Mesothelial cell of epicardium (in vitro differentiated cells): ENCODE results near the gene NOTCH2. TPM values are rescaled to one million over a fixed set of nuclear protein-coding genes. Genes with fewer than 3 reads are reported as not detected.

ENCODE experiments used
- DNase-seq, 2 experiments: peaks; one replicate each; pipeline ENCODE4 v3.0.0; 2021; ENCODE audit warnings: low spot score in 2 of 2; ENCODE audit not compliant: unreplicated experiment in 2 of 2
- H3K27ac Mint-ChIP-seq: 2 replicates; pipeline ENCODE4 v1.8.0; 2021; ENCODE audit warnings: mixed read lengths
- H3K27me3 Mint-ChIP-seq: 2 replicates; pipeline ENCODE4 v1.8.0; 2021; ENCODE audit warnings: low read depth, mixed read lengths
- H3K36me3 Mint-ChIP-seq: 2 replicates; pipeline ENCODE4 v1.8.0; 2021; ENCODE audit warnings: mixed read lengths
- H3K4me1 Mint-ChIP-seq: 2 replicates; pipeline ENCODE4 v1.8.0; 2021; ENCODE audit warnings: mixed read lengths
- H3K4me3 Mint-ChIP-seq: 2 replicates; pipeline ENCODE4 v1.8.0; 2021; ENCODE audit warnings: mild to moderate bottlenecking, moderate library complexity, mixed read lengths
- H3K9me3 Mint-ChIP-seq: 2 replicates; pipeline ENCODE4 v1.8.0; 2021; ENCODE audit warnings: mixed read lengths
- total RNA-seq: library from RNA; stranded (reverse); gene quantifications from 3 replicates; pipeline ENCODE4 v1.2.1, GENCODE V29; 2021
- TF ChIP-seq, protein P1 (sequence below): fragments of 200-600 bp; sonication (generic); IDR thresholded peaks from one replicate; pipeline ENCODE4 v1.5.0; 2021; ENCODE audit warnings: antibody characterized with exemption; ENCODE audit not compliant: unreplicated experiment

The NOTCH2 gene
- total RNA-seq, 1 donor from 2014 or later = 292 TPM

- TF ChIP-seq, protein P1, sequence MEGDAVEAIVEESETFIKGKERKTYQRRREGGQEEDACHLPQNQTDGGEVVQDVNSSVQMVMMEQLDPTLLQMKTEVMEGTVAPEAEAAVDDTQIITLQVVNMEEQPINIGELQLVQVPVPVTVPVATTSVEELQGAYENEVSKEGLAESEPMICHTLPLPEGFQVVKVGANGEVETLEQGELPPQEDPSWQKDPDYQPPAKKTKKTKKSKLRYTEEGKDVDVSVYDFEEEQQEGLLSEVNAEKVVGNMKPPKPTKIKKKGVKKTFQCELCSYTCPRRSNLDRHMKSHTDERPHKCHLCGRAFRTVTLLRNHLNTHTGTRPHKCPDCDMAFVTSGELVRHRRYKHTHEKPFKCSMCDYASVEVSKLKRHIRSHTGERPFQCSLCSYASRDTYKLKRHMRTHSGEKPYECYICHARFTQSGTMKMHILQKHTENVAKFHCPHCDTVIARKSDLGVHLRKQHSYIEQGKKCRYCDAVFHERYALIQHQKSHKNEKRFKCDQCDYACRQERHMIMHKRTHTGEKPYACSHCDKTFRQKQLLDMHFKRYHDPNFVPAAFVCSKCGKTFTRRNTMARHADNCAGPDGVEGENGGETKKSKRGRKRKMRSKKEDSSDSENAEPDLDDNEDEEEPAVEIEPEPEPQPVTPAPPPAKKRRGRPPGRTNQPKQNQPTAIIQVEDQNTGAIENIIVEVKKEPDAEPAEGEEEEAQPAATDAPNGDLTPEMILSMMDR = no peak
- no peak for DNase-seq
- Mint-ChIP-seq H3K36me3 (no peaks in the 10 kb centered on the region), H3K27me3 (peaks cover 16% of the 10 kb centered on the region), H3K27ac (no peak overlapping the region), H3K9me3 (no peaks in the 10 kb centered on the region), H3K4me1 (peaks cover 43% of the 10 kb centered on the region), H3K4me3 (no peak overlapping the region)
These were observed 203.8 kb downstream of the NOTCH2 start for GRCh38 chr1:119865627-119866026.

DNA sequence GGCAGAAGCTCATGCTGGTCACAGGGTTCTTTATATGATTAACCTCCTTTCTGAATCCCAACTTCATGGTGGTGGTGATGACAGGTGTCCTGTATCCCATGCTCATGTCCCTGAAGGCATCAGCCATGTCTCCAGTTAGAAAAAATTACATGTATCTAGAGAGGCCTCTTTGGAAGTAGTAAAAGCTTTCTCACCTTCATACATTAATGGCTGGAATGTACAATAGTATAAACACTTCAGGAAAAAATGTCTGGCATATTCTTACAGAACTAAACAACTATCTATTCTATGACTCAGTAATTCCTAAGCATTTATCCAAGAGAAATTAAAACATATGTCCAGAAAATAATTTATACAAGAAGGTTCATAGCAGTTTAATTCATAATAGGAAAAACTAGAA lies 207.2 kb downstream of the NOTCH2 start:
- peaks cover 42% of the 10 kb centered on the region for H3K4me1 Mint-ChIP-seq
- H3K4me3 Mint-ChIP-seq = no peak overlapping the region
- H3K9me3 Mint-ChIP-seq = no peaks in the 10 kb centered on the region
- no peak overlapping the region for H3K27ac Mint-ChIP-seq
- DNase-seq = no peak
- TF ChIP-seq, protein P1 = no peak
- no peaks in the 10 kb centered on the region for H3K36me3 Mint-ChIP-seq
- peaks cover 16% of the 10 kb centered on the region for H3K27me3 Mint-ChIP-seq

Other genes starting within 250 kb of the NOTCH2 start
- 0.07 TPM in 1 of 3 replicates, not detected in the others for gene ADAM30, start 173.1 kb downstream of the NOTCH2 start, total RNA-seq
- 39.8 to 42.3 TPM (median 40.2 TPM) in 3 replicates for gene SEC22B, start 106.9 kb upstream of the NOTCH2 start, total RNA-seq